GM10248 (cell line): ENCODE results near the gene PDCD5.
"Not testable (repeated sequence)": the region's sequence is repeated elsewhere in the genome, so short reads cannot be mapped to it uniquely, and the experiment has no call there.

Source experiments
- CTCF ChIA-PET: fragments of 300-600 bp; sonication (Branson Sonifier 250); formaldehyde crosslinking; extraction: SDS; loops from one replicate; lab custom pipeline; 2021; ENCODE audit warnings: antibody characterized with exemption; lab: Yijun Ruan, JAX
- POLR2A ChIA-PET: fragments of 350-650 bp; sonication (Branson Sonifier 250); formaldehyde crosslinking; extraction: SDS; loops from one replicate; lab custom pipeline; 2020; ENCODE audit warnings: antibody characterized with exemption; lab: Yijun Ruan, JAX
- DNase-seq: peaks from one replicate; pipeline ENCODE4 v3.0.0; 2012; ENCODE audit errors: extremely low spot score
- CTCF ChIP-seq: IDR thresholded peaks from 2 replicates; pipeline ENCODE4 v1.5.1; 2012; ENCODE audit warnings: mild to moderate bottlenecking, low read depth; ENCODE audit errors: extremely low read depth, missing control alignments, control extremely low read depth

Gene PDCD5

GRCh38 chr19:32563761-32564160, 17.2 kb upstream of the PDCD5 start:
- TF ChIP-seq CTCF, result no peak
- ChIA-PET POLR2A (no interaction called here), CTCF (interaction anchor here (1.2 kb wide), 1 partner anchor 218 kb away, joined by 3 read pairs; no protein-coding TSS in a partner anchor)
- no peak for DNase-seq

DNA sequence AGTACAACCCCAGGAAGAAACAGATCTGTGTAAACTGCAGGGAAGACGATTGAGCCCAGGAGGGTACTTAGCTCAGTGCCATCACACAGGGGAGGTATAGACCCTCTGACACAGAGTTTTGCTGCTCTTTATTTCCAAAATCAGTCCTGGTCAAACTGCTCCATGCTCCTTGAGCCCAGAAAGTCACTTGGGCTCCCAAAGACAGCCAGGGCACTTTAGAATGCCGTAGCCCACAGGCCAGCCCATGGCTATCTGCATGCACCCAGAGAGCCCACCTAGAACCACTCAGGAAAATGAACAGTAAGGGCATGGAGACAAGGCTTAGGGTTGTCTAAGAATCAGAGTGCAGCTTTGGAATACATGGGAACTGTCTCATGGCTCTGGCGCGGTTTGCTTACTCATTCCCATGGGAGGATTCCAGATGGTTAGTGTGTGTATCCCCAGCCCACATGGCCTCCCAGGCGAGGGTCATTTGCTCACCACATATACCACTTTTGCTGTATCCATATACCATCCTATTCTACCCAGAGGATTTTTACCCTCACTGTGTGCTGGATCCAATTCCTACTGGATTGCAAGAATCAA, 14.7 kb upstream of the PDCD5 start:
- CTCF ChIA-PET, result interaction anchor here (1.2 to 2.3 kb wide), 2 partner anchors 220 to 227 kb away, joined by 4 to 8 read pairs; partner anchors contain the start of gene ZNF507
- POLR2A ChIA-PET, result no interaction called here
- DNase-seq, result no peak
- no peak for TF ChIP-seq CTCF

GRCh38 chr19:32567486-32567885, 13.5 kb upstream of the PDCD5 start:
- no peak for TF ChIP-seq CTCF
- ChIA-PET POLR2A (no interaction called here), CTCF (interaction anchor here (2.3 kb wide), 1 partner anchor 228 kb away, joined by 8 read pairs; no protein-coding TSS in a partner anchor)
- DNase-seq, result no peak

GRCh38 chr19:32570081-32570785, 10.8 kb upstream of the PDCD5 start:
- DNase-seq, result peak; percentile 52
- TF ChIP-seq CTCF, result peak; percentile 81
- ChIA-PET CTCF (interaction anchor here (0.7 to 6.6 kb wide), 13 partner anchors 9 to 1904 kb away, joined by 3 to 66 read pairs (median 4); partner anchors contain the start of gene ZNF507), POLR2A (no interaction called here)

- CTCF ChIA-PET, result interaction anchor here (0.8 to 6.6 kb wide), 6 partner anchors 8 to 1905 kb away, joined by 3 to 66 read pairs (median 6); partner anchors contain the start of gene ZNF507
- POLR2A ChIA-PET, result interaction anchor here (0.9 kb wide), 1 partner anchor 227 kb away, joined by 3 read pairs; the partner anchor contains the start of gene ZNF507
- not testable (repeated sequence) for DNase-seq
Observed at GRCh38 chr19:32571471-32572075, 9.4 kb upstream of the PDCD5 start.

DNA sequence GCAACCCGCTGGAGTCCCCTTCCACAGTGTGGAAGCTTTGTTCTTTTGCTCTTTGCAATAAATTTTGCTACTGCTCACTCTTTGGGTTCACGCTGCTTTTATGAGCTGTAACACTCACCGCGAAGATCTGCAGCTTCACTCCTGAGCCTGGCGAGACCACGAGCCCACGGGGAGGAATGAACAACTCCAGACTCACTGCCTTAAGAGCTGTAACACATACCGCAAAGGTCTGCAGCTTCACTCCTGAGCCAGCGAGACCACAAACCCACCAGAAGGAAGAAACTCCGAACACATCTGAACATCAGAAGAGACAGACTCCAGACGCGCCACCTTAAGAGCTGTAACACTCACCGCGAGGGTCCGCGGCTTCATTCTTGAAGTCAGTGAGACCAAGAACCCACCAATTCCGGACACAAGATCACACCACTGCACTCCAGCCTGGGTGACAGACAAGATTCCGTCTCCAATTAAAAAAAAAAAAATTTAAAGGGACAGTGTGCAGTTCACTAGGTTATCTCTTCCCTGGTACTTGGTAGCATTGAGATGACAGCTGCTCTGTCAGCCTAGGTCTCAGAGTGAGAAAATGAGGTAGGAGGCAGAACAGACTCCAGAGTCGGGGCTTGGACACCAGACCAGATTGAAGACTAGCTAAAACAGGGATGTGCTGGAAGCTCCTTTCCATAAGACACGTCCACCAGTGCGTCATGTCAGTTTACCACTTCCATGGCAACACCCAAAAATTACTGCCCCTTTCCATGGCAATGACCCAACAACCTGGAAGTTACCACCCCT, 8.1 kb upstream of the PDCD5 start:
- CTCF ChIA-PET, result interaction anchor here (0.9 to 6.6 kb wide), 4 partner anchors 89 to 234 kb away, joined by 3 to 66 read pairs (median 4); partner anchors contain the start of gene ZNF507
- DNase-seq, POLR2A ChIA-PET: not testable (repeated sequence)

- no peak for TF ChIP-seq CTCF
- no peak for DNase-seq
- ChIA-PET CTCF (interaction anchor here (0.9 to 6.6 kb wide), 3 partner anchors 90 to 234 kb away, joined by 3 to 66 read pairs (median 3); no protein-coding TSS in a partner anchor), POLR2A (no interaction called here)
Observed at GRCh38 chr19:32573492-32573794, 7.5 kb upstream of the PDCD5 start.
